ENCODE measurements around the gene SUSD4. TPM values are rescaled to one million over a fixed set of nuclear protein-coding genes. Genes with fewer than 3 reads are reported as not detected.

Gene SUSD4
- total and polyA plus RNA-seq, 2 of the 8 experiments (the other 6 are each of a cell fraction or from before 2014, with no cell fraction given) = 3.9 to 5.2 TPM

DNA sequence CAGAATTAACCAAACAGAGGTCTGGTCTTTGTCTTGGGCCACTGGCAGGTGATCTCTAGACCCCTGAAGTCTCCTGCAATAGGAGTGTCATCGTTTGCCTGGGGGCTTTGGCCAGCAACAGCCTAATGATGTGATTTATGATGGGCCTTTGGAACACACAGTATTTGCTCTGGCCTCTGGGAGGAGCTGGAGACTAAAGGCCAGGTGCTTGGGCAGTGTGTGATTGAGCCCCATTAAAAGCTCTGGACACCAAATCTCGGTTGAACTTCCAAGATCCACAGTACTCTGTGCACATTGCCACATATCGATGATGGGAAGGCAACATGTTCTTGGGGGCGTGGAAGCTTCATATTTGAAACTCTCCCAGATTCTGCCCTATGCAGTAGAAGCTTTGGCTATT is 188.9 kb downstream of the SUSD4 start:
- CTCF ChIA-PET (ENCODE audit: partially characterized antibody) = interaction anchor here (0.6 to 3.8 kb wide), 39 partner anchors 9 to 520 kb away, joined by 3 to 24 read pairs (median 4); partner anchors contain the start of gene TLR5
- TF ChIP-seq CHD1 (IDR thresholded peaks at IDR 0.05; ENCODE audit: low read depth, low read length) = no peak
- TF ChIP-seq SIRT6 (IDR thresholded peaks at IDR 0.05; ENCODE audit: low read length) = no peak
- TF ChIP-seq SUZ12 (IDR thresholded peaks at IDR 0.05; ENCODE audit: low read length) = no peak
- TF ChIP-seq CREB1 (IDR thresholded peaks at IDR 0.05) = no peak
- TF ChIP-seq GTF2F1 (IDR thresholded peaks at IDR 0.05; ENCODE audit: borderline replicate concordance, low read depth, low read length) = no peak
- TF ChIP-seq RAD21 (IDR thresholded peaks at IDR 0.05 in 1 of 2, conservative IDR thresholded peaks at IDR 0.05 in 1 of 2; ENCODE audit: low read depth in 2 of 2, low read length in 2 of 2) = peak; percentile 81 to 85
- no peak for TF ChIP-seq ZNF274 (IDR thresholded peaks at IDR 0.05; ENCODE audit: borderline replicate concordance, extremely low read depth, low read length)
- no peak for TF ChIP-seq TBP (IDR thresholded peaks at IDR 0.05; ENCODE audit: low read depth, low read length)
- no peak for TF ChIP-seq YY1 (IDR thresholded peaks at IDR 0.05; ENCODE audit: low read depth, low read length)
- TF ChIP-seq, protein P1, sequence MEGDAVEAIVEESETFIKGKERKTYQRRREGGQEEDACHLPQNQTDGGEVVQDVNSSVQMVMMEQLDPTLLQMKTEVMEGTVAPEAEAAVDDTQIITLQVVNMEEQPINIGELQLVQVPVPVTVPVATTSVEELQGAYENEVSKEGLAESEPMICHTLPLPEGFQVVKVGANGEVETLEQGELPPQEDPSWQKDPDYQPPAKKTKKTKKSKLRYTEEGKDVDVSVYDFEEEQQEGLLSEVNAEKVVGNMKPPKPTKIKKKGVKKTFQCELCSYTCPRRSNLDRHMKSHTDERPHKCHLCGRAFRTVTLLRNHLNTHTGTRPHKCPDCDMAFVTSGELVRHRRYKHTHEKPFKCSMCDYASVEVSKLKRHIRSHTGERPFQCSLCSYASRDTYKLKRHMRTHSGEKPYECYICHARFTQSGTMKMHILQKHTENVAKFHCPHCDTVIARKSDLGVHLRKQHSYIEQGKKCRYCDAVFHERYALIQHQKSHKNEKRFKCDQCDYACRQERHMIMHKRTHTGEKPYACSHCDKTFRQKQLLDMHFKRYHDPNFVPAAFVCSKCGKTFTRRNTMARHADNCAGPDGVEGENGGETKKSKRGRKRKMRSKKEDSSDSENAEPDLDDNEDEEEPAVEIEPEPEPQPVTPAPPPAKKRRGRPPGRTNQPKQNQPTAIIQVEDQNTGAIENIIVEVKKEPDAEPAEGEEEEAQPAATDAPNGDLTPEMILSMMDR (IDR thresholded peaks at IDR 0.05; ENCODE audit: control extremely low read depth in 1 of 3, insufficient read depth in 1 of 3, low read depth in 1 of 3, low read length in 3 of 3) = peak; percentile 35 to 60 (median 55)
- TF ChIP-seq RNF2 (IDR thresholded peaks at IDR 0.05; ENCODE audit: borderline replicate concordance, low read depth, low read length, missing control alignments, poor library complexity, severe bottlenecking) = no peak
- no peak for TF ChIP-seq JUN (IDR thresholded peaks at IDR 0.05; ENCODE audit: low read depth, low read length)

More for the DNA sequence above, 188.9 kb downstream of the SUSD4 start:
- no peak overlapping the region for H2AFZ ChIP-seq (ENCODE audit: low read length)
- H2BK5ac ChIP-seq (ENCODE audit: low read depth, low read length) = no peak overlapping the region
- no peaks in the 10 kb centered on the region; a peak in 1 of 7 replicates for H3K27me3 ChIP-seq (replicated peaks in 1 of 4; ENCODE audit: control insufficient read depth in 3 of 4, extremely low read depth in 1 of 4, insufficient read depth in 3 of 4, low read length in 3 of 4)
- no peak overlapping the region for H4K5ac ChIP-seq (ENCODE audit: insufficient read length, low read depth, low read length)
- no peak overlapping the region for H2BK120ac ChIP-seq (replicated peaks; ENCODE audit: low read depth, low read length)
- no peak overlapping the region for H3K9ac ChIP-seq (replicated peaks in 1 of 4; ENCODE audit: extremely low read depth in 1 of 4, low read depth in 3 of 4, low read length in 3 of 4)
- no peaks in the 10 kb centered on the region for H3K9me3 ChIP-seq (ENCODE audit: insufficient read depth in 2 of 2, low read depth in 1 of 2, low read length in 1 of 2)
- no peak overlapping the region for H2BK15ac ChIP-seq (ENCODE audit: low read length)
- H3K56ac ChIP-seq (replicated peaks; ENCODE audit: insufficient read length, low read depth, low read length) = no peak overlapping the region
- no peak overlapping the region for H2BK20ac ChIP-seq (ENCODE audit: low read length)
- no peaks in the 10 kb centered on the region for H4K20me1 ChIP-seq (replicated peaks in 1 of 2; ENCODE audit: control insufficient read depth in 1 of 2, insufficient read depth in 2 of 2, low read length in 2 of 2)
- no peak overlapping the region for H4K8ac ChIP-seq (ENCODE audit: extremely low read depth, insufficient read depth, low read length)
- H3K14ac ChIP-seq (ENCODE audit: insufficient read length) = no peak overlapping the region
- H4K91ac ChIP-seq (replicated peaks; ENCODE audit: insufficient read length, low read length) = no peak overlapping the region
- no peak overlapping the region for H3K27ac ChIP-seq (ENCODE audit: low read depth, low read length)
- H3K79me1 ChIP-seq (ENCODE audit: low read depth, low read length) = no peaks in the 10 kb centered on the region
- no peak overlapping the region for H3K4ac ChIP-seq (replicated peaks; ENCODE audit: insufficient read length, low read depth, low read length)
- no peaks in the 10 kb centered on the region for H3K79me2 ChIP-seq (ENCODE audit: control insufficient read depth in 1 of 2, insufficient read depth in 2 of 2, low read length in 2 of 2)
- WGBS, 2 experiments (ENCODE audit: extremely low coverage in 1 of 2, insufficient coverage in 1 of 2, insufficient read length in 1 of 2, insufficient replicate concordance in 2 of 2, low coverage in 1 of 2, low lambda C conversion rate in 2 of 2, missing lambda C conversion rate in 1 of 2) = 74% methylated on average over 4 of the region's 4 CpGs; no CpG with 5 or more reads in 1 of the 2 experiments
- no peak for DNase-seq (ENCODE audit: low read depth in 1 of 2, low spot score in 2 of 2)
- H3K23me2 ChIP-seq (ENCODE audit: low read depth, low read length) = no peaks in the 10 kb centered on the region
- no peak overlapping the region for H3K4me3 ChIP-seq (ENCODE audit: extremely low read depth in 1 of 4, insufficient read depth in 2 of 4, low read depth in 3 of 4, low read length in 4 of 4)
- H2AK5ac ChIP-seq (ENCODE audit: low read depth, low read length) = no peak overlapping the region
- no peaks in the 10 kb centered on the region for H3K36me3 ChIP-seq (ENCODE audit: control insufficient read depth in 2 of 4, insufficient read depth in 4 of 4, low read length in 3 of 4)
- no peak overlapping the region for H3K18ac ChIP-seq (ENCODE audit: extremely low read depth, low read length)
- H2BK12ac ChIP-seq (ENCODE audit: low read depth, low read length) = no peak overlapping the region
- FAIRE-seq = no peak
- POLR2A ChIA-PET (ENCODE audit: partially characterized antibody) = interaction anchor here (0.6 kb wide), 1 partner anchor 78 kb away, joined by 3 read pairs; no protein-coding TSS in a partner anchor
- no peaks in the 10 kb centered on the region for H3K4me1 ChIP-seq (replicated peaks in 1 of 4; ENCODE audit: control insufficient read depth in 3 of 4, insufficient read depth in 4 of 4, low read length in 3 of 4)
- H3K4me2 ChIP-seq (ENCODE audit: insufficient read depth in 1 of 2, low read depth in 2 of 2, low read length in 2 of 2) = no peak overlapping the region
- H3K23ac ChIP-seq (ENCODE audit: insufficient read length) = no peak overlapping the region

All from H1 (cell line).